Activated CD4-positive, alpha-beta T cell treated with anti-CD3 and anti-CD28 coated beads for 36 hours (primary cell): ENCODE results near the gene CRYAB. TPM values are rescaled to one million over a fixed set of nuclear protein-coding genes. Genes with fewer than 3 reads are reported as not detected.
A peak's percentile ranks its signal among the peaks of the same experiment; 100 is the strongest.
"Not testable (repeated sequence)": the region's sequence is repeated elsewhere in the genome, so short reads cannot be mapped to it uniquely, and the experiment has no call there.

ENCODE experiments used
- ATAC-seq: fragments of 200-7000 bp; cut with Tn5 transposase; one replicate; pipeline ENCODE4 v1.10.0; 2021; ENCODE audit warnings: mild to moderate bottlenecking, moderate library complexity
- CTCF ChIA-PET: fragments of 350-600 bp; sonication (Branson Sonifier 250); formaldehyde crosslinking; loops from one replicate; lab custom pipeline; 2021; ENCODE audit warnings: antibody characterized with exemption; lab: Charles Lee
- POLR2A ChIA-PET: fragments of 350-600 bp; sonication (Branson Sonifier 250); formaldehyde crosslinking; loops from one replicate; lab custom pipeline; 2021; ENCODE audit warnings: antibody characterized with exemption, inconsistent platforms; lab: Charles Lee
- DNase-seq: peaks from one replicate; pipeline ENCODE4 v3.0.0-alpha.2; 2020
- H3K27ac Mint-ChIP-seq: one replicate; pipeline ENCODE4 v1.8.0; 2021; ENCODE audit warnings: mixed read lengths
- H3K27me3 Mint-ChIP-seq: one replicate; pipeline ENCODE4 v1.8.0; 2021; ENCODE audit warnings: mixed read lengths
- H3K36me3 Mint-ChIP-seq: one replicate; pipeline ENCODE4 v1.8.0; 2021; ENCODE audit warnings: low read depth, mixed read lengths
- H3K4me1 Mint-ChIP-seq: one replicate; pipeline ENCODE4 v1.8.0; 2021; ENCODE audit warnings: mixed read lengths
- H3K4me3 Mint-ChIP-seq: one replicate; pipeline ENCODE4 v1.8.0; 2021; ENCODE audit warnings: mild to moderate bottlenecking, moderate library complexity, mixed read lengths
- H3K9me3 Mint-ChIP-seq: one replicate; pipeline ENCODE4 v1.8.0; 2021; ENCODE audit warnings: low read depth, mixed read lengths
- intact Hi-C, 2 experiments: fragments of 100-400 bp; cut with DNase I in 1 of 2; cut with micrococcal nuclease in 1 of 2; formaldehyde crosslinking; loops; one replicate each; pipeline versions ENCODE4 v1.14.2 to v1.15.1; 2022 to 2024; cut with DNase I, micrococcal nuclease
- total RNA-seq, 2 experiments: library from RNA; stranded (reverse); gene quantifications; one replicate each; pipeline ENCODE4 v1.2.3, GENCODE V29; 2021

Gene CRYAB
- total RNA-seq, 2 experiments from 2014 or later: not detected

- Mint-ChIP-seq H3K4me1 (peaks cover 56% of the 10 kb centered on the region), H3K27me3 (no peaks in the 10 kb centered on the region), H3K9me3 (no peaks in the 10 kb centered on the region), H3K36me3 (no peaks in the 10 kb centered on the region), H3K4me3 (no peak overlapping the region), H3K27ac (no peak overlapping the region)
- intact Hi-C loops: loop anchor here in 1 of 2 experiments (10.0 kb wide), 1 partner anchor 120 kb away; no protein-coding TSS in a partner anchor
- ATAC-seq (no peak), DNase-seq (no peak)
- ChIA-PET CTCF (interaction anchor here (0.5 to 1.3 kb wide), 3 partner anchors 10 to 587 kb away, joined by 3 to 12 read pairs (median 7); no protein-coding TSS in a partner anchor), POLR2A (interaction anchor here (1.4 kb wide), 1 partner anchor 10 kb away, joined by 3 read pairs; no protein-coding TSS in a partner anchor)
Measured at GRCh38 chr11:111934306-111934705, 22.7 kb upstream of the CRYAB start.

- ATAC-seq (no peak), DNase-seq (no peak)
- Mint-ChIP-seq H3K4me1 (peaks cover 51% of the 10 kb centered on the region), H3K36me3 (no peaks in the 10 kb centered on the region), H3K27ac (no peak overlapping the region), H3K9me3 (no peaks in the 10 kb centered on the region), H3K4me3 (no peak overlapping the region), H3K27me3 (no peaks in the 10 kb centered on the region)
- intact Hi-C loops: loop anchor here (2.0 to 10.0 kb wide), 2 partner anchors 121 to 149 kb away; no protein-coding TSS in a partner anchor
- CTCF ChIA-PET: interaction anchor here (0.5 to 1.3 kb wide), 3 partner anchors 10 to 587 kb away, joined by 3 to 12 read pairs (median 7); no protein-coding TSS in a partner anchor
- POLR2A ChIA-PET: no interaction called here
Measured at GRCh38 chr11:111933872-111934271, 22.3 kb upstream of the CRYAB start.

- H3K27ac Mint-ChIP-seq, ATAC-seq, H3K27me3 Mint-ChIP-seq, H3K4me3 Mint-ChIP-seq, H3K36me3 Mint-ChIP-seq, POLR2A ChIA-PET, H3K9me3 Mint-ChIP-seq, DNase-seq: not testable (repeated sequence)
- intact Hi-C loops: loop anchor here (2.0 to 10.0 kb wide), 2 partner anchors 122 to 150 kb away; no protein-coding TSS in a partner anchor
- CTCF ChIA-PET: interaction anchor here (0.6 to 2.3 kb wide), 4 partner anchors 10 to 284 kb away, joined by 3 to 21 read pairs (median 8); partner anchors contain the start of gene CRYAB
- H3K4me1 Mint-ChIP-seq: peaks cover 44% of the 10 kb centered on the region
Measured at GRCh38 chr11:111933176-111933575, 21.6 kb upstream of the CRYAB start.

GRCh38 chr11:111932611-111932950 is 21.0 kb upstream of the CRYAB start:
- Mint-ChIP-seq H3K36me3 (no peaks in the 10 kb centered on the region), H3K27ac (peak overlapping the region; percentile 88), H3K9me3 (no peaks in the 10 kb centered on the region), H3K27me3 (no peaks in the 10 kb centered on the region), H3K4me1 (peaks cover 40% of the 10 kb centered on the region), H3K4me3 (peak overlapping the region; percentile 28)
- intact Hi-C loops: loop anchor here (1.0 to 10.0 kb wide), 7 partner anchors 12 to 243 kb away; partner anchors contain the start of genes BCO2 (in 1 of the 2), CFAP68 (in 1 of the 2), DLAT (in 1 of the 2) and FDXACB1 (in 1 of the 2)
- ATAC-seq: peak; percentile 73
- DNase-seq: no peak
- CTCF ChIA-PET: interaction anchor here (0.6 to 2.3 kb wide), 18 partner anchors 8 to 564 kb away, joined by 3 to 47 read pairs (median 4); partner anchors contain the start of genes ALG9, CFAP68 and CRYAB
- POLR2A ChIA-PET: no interaction called here

GRCh38 chr11:111930472-111930871 is 18.9 kb upstream of the CRYAB start:
- no peak for DNase-seq
- Mint-ChIP-seq H3K27ac (no peak overlapping the region), H3K9me3 (no peaks in the 10 kb centered on the region), H3K4me3 (no peak overlapping the region), H3K36me3 (no peaks in the 10 kb centered on the region), H3K27me3 (no peaks in the 10 kb centered on the region), H3K4me1 (peaks cover 42% of the 10 kb centered on the region)
- intact Hi-C loops: loop anchor here in 1 of 2 experiments (10.0 kb wide), 1 partner anchor 124 kb away; no protein-coding TSS in a partner anchor
- ChIA-PET CTCF (interaction anchor here (1.8 to 2.5 kb wide), 3 partner anchors 47 to 55 kb away, joined by 5 to 18 read pairs (median 10); no protein-coding TSS in a partner anchor), POLR2A (no interaction called here)
- ATAC-seq: no peak

GRCh38 chr11:111926505-111927391 is 15.2 kb upstream of the CRYAB start:
- ChIA-PET CTCF (interaction anchor here (0.6 to 2.6 kb wide), 22 partner anchors 8 to 1470 kb away, joined by 3 to 38 read pairs (median 4); partner anchors contain the start of genes ALG9, C11orf52, DIXDC1 and SDHD), POLR2A (interaction anchor here (0.7 to 1.7 kb wide), 10 partner anchors 10 to 156 kb away, joined by 3 to 14 read pairs (median 4); partner anchors contain the start of genes ALG9 and DIXDC1)
- ATAC-seq (peak; percentile 91), DNase-seq (peak; percentile 96)
- H3K9me3 Mint-ChIP-seq: no peaks in the 10 kb centered on the region
- intact Hi-C loops: loop anchor here (1.0 to 5.0 kb wide), 14 partner anchors 47 to 1388 kb away; partner anchors contain the start of genes ALG9 (in 2 of the 2), CFAP68 (in 2 of the 2), DLAT (in 2 of the 2) and FDXACB1 (in 2 of the 2)
- H3K36me3 Mint-ChIP-seq: no peaks in the 10 kb centered on the region
- no peaks in the 10 kb centered on the region for H3K27me3 Mint-ChIP-seq
- peak overlapping the region; percentile 92 for H3K27ac Mint-ChIP-seq
- peak overlapping the region; percentile 75 for H3K4me3 Mint-ChIP-seq
- peaks cover 18% of the 10 kb centered on the region for H3K4me1 Mint-ChIP-seq

GRCh38 chr11:111925953-111926352 is 14.4 kb upstream of the CRYAB start:
- Mint-ChIP-seq H3K9me3 (no peaks in the 10 kb centered on the region), H3K4me3 (peak overlapping the region; percentile 75), H3K4me1 (peaks cover 18% of the 10 kb centered on the region), H3K36me3 (no peaks in the 10 kb centered on the region), H3K27ac (peak overlapping the region; percentile 92), H3K27me3 (no peaks in the 10 kb centered on the region)
- ATAC-seq (no peak), DNase-seq (no peak)
- ChIA-PET CTCF (interaction anchor here (1.2 to 2.6 kb wide), 10 partner anchors 12 to 161 kb away, joined by 3 to 38 read pairs (median 6); partner anchors contain the start of genes ALG9, DIXDC1, SDHD and TIMM8B), POLR2A (interaction anchor here (1.1 to 1.7 kb wide), 6 partner anchors 10 to 157 kb away, joined by 3 to 14 read pairs (median 6); partner anchors contain the start of genes ALG9 and DIXDC1)
- intact Hi-C loops: loop anchor here (1.0 to 5.0 kb wide), 7 partner anchors 55 to 1388 kb away; partner anchors contain the start of genes PPP2R1B (in 2 of the 2), ALG9 (in 1 of the 2), DLAT (in 1 of the 2) and PTS (in 1 of the 2)

GRCh38 chr11:111923951-111924350 is 12.4 kb upstream of the CRYAB start:
- Mint-ChIP-seq H3K36me3 (no peaks in the 10 kb centered on the region), H3K4me3 (no peak overlapping the region), H3K9me3 (no peaks in the 10 kb centered on the region), H3K27ac (no peak overlapping the region), H3K4me1 (peaks cover 18% of the 10 kb centered on the region), H3K27me3 (peaks cover 2% of the 10 kb centered on the region)
- POLR2A ChIA-PET: no interaction called here
- DNase-seq: no peak
- CTCF ChIA-PET: interaction anchor here (0.9 kb wide), 1 partner anchor 42 kb away, joined by 3 read pairs; no protein-coding TSS in a partner anchor
- intact Hi-C loops: no loop called here
- no peak for ATAC-seq

GRCh38 chr11:111923351-111923788 is 11.8 kb upstream of the CRYAB start:
- DNase-seq (no peak), ATAC-seq (no peak)
- intact Hi-C loops: no loop called here
- ChIA-PET POLR2A (no interaction called here), CTCF (no interaction called here)
- Mint-ChIP-seq H3K27ac (no peak overlapping the region), H3K27me3 (peaks cover 2% of the 10 kb centered on the region), H3K4me3 (no peak overlapping the region), H3K4me1 (peaks cover 18% of the 10 kb centered on the region), H3K36me3 (no peaks in the 10 kb centered on the region), H3K9me3 (no peaks in the 10 kb centered on the region)

- Mint-ChIP-seq H3K4me1 (peaks cover 18% of the 10 kb centered on the region), H3K4me3 (no peak overlapping the region), H3K36me3 (no peaks in the 10 kb centered on the region), H3K27me3 (peaks cover 2% of the 10 kb centered on the region), H3K27ac (no peak overlapping the region), H3K9me3 (no peaks in the 10 kb centered on the region)
- ChIA-PET POLR2A (no interaction called here), CTCF (no interaction called here)
- intact Hi-C loops: no loop called here
- DNase-seq (no peak), ATAC-seq (no peak)
Measured at GRCh38 chr11:111922803-111923202, 11.2 kb upstream of the CRYAB start.
